ENCODE measurements around the gene AKNAD1. TPM values are rescaled to one million over a fixed set of nuclear protein-coding genes. Genes with fewer than 3 reads are reported as not detected.

AKNAD1 gene
- total RNA-seq, 2 experiments from 2014 or later = not detected

- no peak for DNase-seq (ENCODE audit: low spot score)
- TF ChIP-seq CTCF (conservative IDR thresholded peaks at IDR 0.05; ENCODE audit: low read length) (no peak), EZH2phosphoT487 (IDR thresholded peaks at IDR 0.05; ENCODE audit: borderline replicate concordance, low read depth, low read length) (no peak)
- H3K36me3 ChIP-seq (ENCODE audit: insufficient read depth, low read length) = peaks cover 1% of the 10 kb centered on the region; the same call in 1 of the 2 replicates
- H3K79me2 ChIP-seq (ENCODE audit: insufficient read depth, low read depth, low read length) = no peaks in the 10 kb centered on the region
- H3K9me2 ChIP-seq (ENCODE audit: insufficient read depth, low read length) = no peaks in the 10 kb centered on the region
- no peak overlapping the region for H2AFZ ChIP-seq (ENCODE audit: low read length)
- no peak overlapping the region for H3K27ac ChIP-seq (ENCODE audit: low read depth, low read length, poor library complexity, severe bottlenecking)
- CTCF ChIA-PET (ENCODE audit: unreplicated experiment) = no interaction called here
- H3K4me3 ChIP-seq (ENCODE audit: low read depth, low read length, poor library complexity, severe bottlenecking) = no peak overlapping the region
- POLR2A ChIA-PET = no interaction called here
- no TSS peak for BruUV-seq (replicated peaks)
- no peaks in the 10 kb centered on the region for H4K20me1 ChIP-seq (ENCODE audit: insufficient read depth, low read length)
- no peaks in the 10 kb centered on the region for H3K4me1 ChIP-seq (ENCODE audit: insufficient read depth, low read length, poor library complexity, severe bottlenecking)
- no peaks in the 10 kb centered on the region for H3K9me3 ChIP-seq (ENCODE audit: low read length)
- intact Hi-C loops (cut with micrococcal nuclease; ENCODE audit: unreplicated experiment) = no loop called here
- H3K4me2 ChIP-seq (ENCODE audit: low read length) = no peak overlapping the region
These were observed 41.3 kb downstream of the AKNAD1 start for GRCh38 chr1:108815566-108815965.

- no peaks in the 10 kb centered on the region for H3K4me1 ChIP-seq (ENCODE audit: insufficient read depth, low read length, poor library complexity, severe bottlenecking)
- H3K36me3 ChIP-seq (ENCODE audit: insufficient read depth, low read length) = peaks cover 7% of the 10 kb centered on the region
- no peak overlapping the region for H2AFZ ChIP-seq (ENCODE audit: low read length)
- H3K4me2 ChIP-seq (ENCODE audit: low read length) = no peak overlapping the region
- H3K27ac ChIP-seq (ENCODE audit: low read depth, low read length, poor library complexity, severe bottlenecking) = no peak overlapping the region
- BruUV-seq (replicated peaks) = no TSS peak
- ChIA-PET CTCF (ENCODE audit: unreplicated experiment) (no interaction called here), POLR2A (no interaction called here)
- TF ChIP-seq CTCF (conservative IDR thresholded peaks at IDR 0.05; ENCODE audit: low read length) = no peak
- no peak for TF ChIP-seq EZH2phosphoT487 (IDR thresholded peaks at IDR 0.05; ENCODE audit: borderline replicate concordance, low read depth, low read length)
- H3K4me3 ChIP-seq (ENCODE audit: low read depth, low read length, poor library complexity, severe bottlenecking) = no peak overlapping the region
- no peak for DNase-seq (ENCODE audit: low spot score)
- intact Hi-C loops (cut with micrococcal nuclease; ENCODE audit: unreplicated experiment) = no loop called here
- no peaks in the 10 kb centered on the region for H3K79me2 ChIP-seq (ENCODE audit: insufficient read depth, low read depth, low read length)
- H3K9me2 ChIP-seq (ENCODE audit: insufficient read depth, low read length) = no peaks in the 10 kb centered on the region
- H4K20me1 ChIP-seq (ENCODE audit: insufficient read depth, low read length) = no peaks in the 10 kb centered on the region
- no peaks in the 10 kb centered on the region for H3K9me3 ChIP-seq (ENCODE audit: low read length)
These were observed 42.4 kb downstream of the AKNAD1 start for GRCh38 chr1:108814343-108815125.

GRCh38 chr1:108813326-108813725, 43.6 kb downstream of the AKNAD1 start:
- Histone ChIP-seq H3K9me2 (ENCODE audit: insufficient read depth, low read length) (no peaks in the 10 kb centered on the region), H3K36me3 (ENCODE audit: insufficient read depth, low read length) (peaks cover 15% of the 10 kb centered on the region), H3K79me2 (ENCODE audit: insufficient read depth, low read depth, low read length) (no peaks in the 10 kb centered on the region), H3K27ac (ENCODE audit: low read depth, low read length, poor library complexity, severe bottlenecking) (no peak overlapping the region), H3K4me1 (ENCODE audit: insufficient read depth, low read length, poor library complexity, severe bottlenecking) (no peaks in the 10 kb centered on the region), H3K4me3 (ENCODE audit: low read depth, low read length, poor library complexity, severe bottlenecking) (no peak overlapping the region), H3K9me3 (ENCODE audit: low read length) (no peaks in the 10 kb centered on the region), H3K4me2 (ENCODE audit: low read length) (no peak overlapping the region), H2AFZ (ENCODE audit: low read length) (no peak overlapping the region), H4K20me1 (ENCODE audit: insufficient read depth, low read length) (no peaks in the 10 kb centered on the region)
- no peak for DNase-seq (ENCODE audit: low spot score)
- intact Hi-C loops (cut with micrococcal nuclease; ENCODE audit: unreplicated experiment) = no loop called here
- POLR2A ChIA-PET = no interaction called here
- TF ChIP-seq EZH2phosphoT487 (IDR thresholded peaks at IDR 0.05; ENCODE audit: borderline replicate concordance, low read depth, low read length) (no peak), CTCF (conservative IDR thresholded peaks at IDR 0.05; ENCODE audit: low read length) (no peak)
- no TSS peak for BruUV-seq (replicated peaks)
- CTCF ChIA-PET (ENCODE audit: unreplicated experiment) = no interaction called here
